ENCODE data around the gene LMOD1. TPM values are rescaled to one million over a fixed set of nuclear protein-coding genes. Genes with fewer than 3 reads are reported as not detected.
A peak's percentile ranks its signal among the peaks of the same experiment; 100 is the strongest.

The LMOD1 gene
- total RNA-seq, 2 experiments from 2014 or later: not detected

DNA sequence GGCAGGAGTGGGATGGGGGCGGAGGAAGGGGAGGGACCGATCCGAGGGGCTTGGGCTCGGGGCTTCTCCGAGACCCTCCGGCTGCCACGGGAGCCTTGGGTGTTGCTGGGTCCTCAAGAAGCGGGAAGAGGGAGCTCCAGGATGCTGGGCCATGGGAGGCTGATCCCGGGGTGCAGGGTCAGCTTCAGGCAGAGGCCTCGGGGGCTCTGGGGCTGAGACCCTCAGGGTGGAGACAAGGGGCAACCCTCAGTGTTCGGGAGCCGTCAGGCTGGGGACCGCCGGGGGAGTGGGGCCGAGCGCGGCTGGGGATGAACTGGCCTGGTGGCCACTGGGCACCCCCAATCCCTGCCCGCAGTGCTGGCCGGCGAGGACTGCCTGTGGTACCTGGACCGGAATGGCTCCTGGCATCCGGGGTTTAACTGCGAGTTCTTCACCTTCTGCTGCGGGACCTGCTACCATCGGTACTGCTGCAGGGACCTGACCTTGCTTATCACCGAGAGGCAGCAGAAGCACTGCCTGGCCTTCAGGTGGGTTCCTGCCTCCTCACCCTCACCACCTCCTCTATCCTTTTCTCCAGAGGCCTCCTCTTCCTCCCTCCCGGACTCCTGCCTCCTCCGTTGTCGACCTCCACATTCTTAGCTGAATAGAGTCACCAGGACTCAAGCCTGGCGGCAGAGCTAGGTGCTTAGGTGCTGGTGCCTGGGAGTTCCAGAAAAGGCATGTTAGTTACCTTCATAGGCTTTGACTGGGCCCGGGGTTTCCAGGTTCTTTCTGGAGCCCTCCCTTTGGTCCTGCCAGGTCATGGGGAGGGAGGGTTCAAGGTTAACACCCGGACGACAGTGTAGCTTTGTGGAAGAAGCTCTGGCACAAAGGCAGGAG, 57.0 kb downstream of the LMOD1 start:
- no peak overlapping the region for H3K27ac Mint-ChIP-seq
- ATAC-seq (no peak), DNase-seq (no peak)
- H3K4me1 Mint-ChIP-seq (ENCODE audit: low read depth): peaks cover 5% of the 10 kb centered on the region
- ChIA-PET POLR2A (no interaction called here), CTCF (interaction anchor here (1.1 kb wide), 1 partner anchor 111 kb away, joined by 4 read pairs; no protein-coding TSS in a partner anchor)
- intact Hi-C loops (cut with micrococcal nuclease): no loop called here
- H3K27me3 Mint-ChIP-seq: peaks cover 48% of the 10 kb centered on the region
- peak overlapping the region; percentile 29 for H3K4me3 Mint-ChIP-seq
- H3K9me3 Mint-ChIP-seq: no peaks in the 10 kb centered on the region
- TF ChIP-seq, protein P1, sequence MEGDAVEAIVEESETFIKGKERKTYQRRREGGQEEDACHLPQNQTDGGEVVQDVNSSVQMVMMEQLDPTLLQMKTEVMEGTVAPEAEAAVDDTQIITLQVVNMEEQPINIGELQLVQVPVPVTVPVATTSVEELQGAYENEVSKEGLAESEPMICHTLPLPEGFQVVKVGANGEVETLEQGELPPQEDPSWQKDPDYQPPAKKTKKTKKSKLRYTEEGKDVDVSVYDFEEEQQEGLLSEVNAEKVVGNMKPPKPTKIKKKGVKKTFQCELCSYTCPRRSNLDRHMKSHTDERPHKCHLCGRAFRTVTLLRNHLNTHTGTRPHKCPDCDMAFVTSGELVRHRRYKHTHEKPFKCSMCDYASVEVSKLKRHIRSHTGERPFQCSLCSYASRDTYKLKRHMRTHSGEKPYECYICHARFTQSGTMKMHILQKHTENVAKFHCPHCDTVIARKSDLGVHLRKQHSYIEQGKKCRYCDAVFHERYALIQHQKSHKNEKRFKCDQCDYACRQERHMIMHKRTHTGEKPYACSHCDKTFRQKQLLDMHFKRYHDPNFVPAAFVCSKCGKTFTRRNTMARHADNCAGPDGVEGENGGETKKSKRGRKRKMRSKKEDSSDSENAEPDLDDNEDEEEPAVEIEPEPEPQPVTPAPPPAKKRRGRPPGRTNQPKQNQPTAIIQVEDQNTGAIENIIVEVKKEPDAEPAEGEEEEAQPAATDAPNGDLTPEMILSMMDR (IDR thresholded peaks at IDR 0.05): no peak
- H3K36me3 Mint-ChIP-seq (ENCODE audit: low read depth): no peaks in the 10 kb centered on the region

DNA sequence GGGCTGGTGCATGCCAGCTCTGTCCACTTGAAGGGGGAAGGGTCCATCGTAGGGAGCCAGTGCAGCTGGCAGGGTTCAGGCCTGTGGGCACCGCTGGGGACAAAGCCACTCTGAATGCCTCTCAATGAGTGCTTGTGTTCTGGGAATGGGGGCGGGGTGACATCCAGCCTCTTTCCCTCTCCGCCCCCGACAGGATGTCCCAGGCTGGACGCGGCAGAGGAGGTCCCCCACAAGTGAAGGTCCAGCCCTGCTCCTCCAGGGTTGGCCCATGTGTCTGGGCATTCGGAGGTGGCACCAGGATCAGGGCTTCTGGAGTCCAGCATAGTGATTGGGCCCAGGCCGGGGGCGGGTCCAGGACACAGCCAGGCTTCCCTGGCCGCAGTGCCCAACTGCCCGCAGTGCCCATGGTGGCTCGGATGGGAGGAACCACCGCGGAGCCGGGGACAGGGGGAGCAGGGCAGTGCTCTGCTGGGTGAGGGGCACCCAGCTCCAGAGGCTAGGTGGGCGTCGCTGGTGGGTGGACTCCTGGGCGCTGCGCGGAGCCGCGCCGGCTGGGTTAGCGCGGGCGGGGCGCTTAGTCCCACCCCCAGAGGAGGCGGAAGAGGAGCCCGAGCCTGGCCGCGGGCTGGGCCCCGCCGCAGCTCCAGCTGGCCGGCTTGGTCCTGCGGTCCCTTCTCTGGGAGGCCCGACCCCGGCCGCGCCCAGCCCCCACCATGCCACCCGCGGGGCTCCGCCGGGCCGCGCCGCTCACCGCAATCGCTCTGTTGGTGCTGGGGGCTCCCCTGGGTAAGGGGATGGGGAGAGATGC, 57.9 kb downstream of the LMOD1 start, which contains the start of gene SHISA4:
TSS of gene SHISA4 (plus strand) at position 617 of the 808 bp plus-strand sequence. CDS start at position 714, 97 bp downstream.
- Mint-ChIP-seq H3K9me3 (no peaks in the 10 kb centered on the region), H3K27me3 (peaks cover 43% of the 10 kb centered on the region), H3K27ac (no peak within 1 kb of the TSS), H3K4me1 (ENCODE audit: low read depth) (peaks cover 9% of the 10 kb centered on the region), H3K4me3 (peak within 1 kb of the TSS; percentile 29), H3K36me3 (ENCODE audit: low read depth) (no peaks in the 10 kb centered on the region)
- ChIA-PET CTCF (interaction anchor here (2.5 to 2.6 kb wide), 2 partner anchors 8 to 11 kb away, joined by 6 to 36 read pairs; no protein-coding TSS in a partner anchor), POLR2A (no interaction called here)
- intact Hi-C loops (cut with micrococcal nuclease): no loop called here
- DNase-seq (peak; percentile 18), ATAC-seq (peak; percentile 76)
- TF ChIP-seq, protein P1 (IDR thresholded peaks at IDR 0.05): no peak

DNA sequence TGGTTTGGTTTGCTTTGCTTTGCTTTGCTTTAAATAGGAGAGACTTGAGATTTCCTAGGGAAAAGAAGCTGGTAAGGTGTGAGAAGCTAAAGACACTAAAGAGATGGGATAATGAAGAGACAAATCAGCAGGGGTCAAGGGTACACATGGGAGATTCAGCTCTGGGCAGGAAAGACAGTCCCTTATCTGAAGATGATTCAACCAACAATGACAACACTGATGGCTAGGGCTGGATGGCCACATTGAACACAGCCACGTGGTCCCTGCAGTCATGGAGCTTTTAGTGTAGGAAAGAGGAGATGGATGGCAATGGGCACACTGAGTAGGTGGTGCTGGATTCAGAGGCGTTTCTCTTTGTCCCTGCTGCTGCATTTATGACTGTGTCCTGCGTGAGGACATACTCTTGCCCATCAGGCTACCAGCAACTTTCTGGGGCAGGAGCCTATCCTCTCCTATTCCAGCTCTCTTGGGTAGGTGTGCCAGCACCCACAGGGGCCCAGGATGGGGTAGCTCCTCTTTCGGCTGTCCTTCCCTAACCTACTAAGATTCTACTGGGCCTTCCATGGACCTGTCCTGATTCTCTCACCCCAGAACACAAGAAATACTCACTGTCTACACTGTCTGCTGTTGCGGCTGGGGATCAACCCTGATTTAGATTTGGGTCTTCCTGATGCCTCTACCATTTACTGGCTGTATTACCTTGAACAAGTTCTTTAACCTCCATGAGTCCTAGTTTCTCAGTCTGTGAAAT, 59.1 kb downstream of the LMOD1 start:
- Mint-ChIP-seq H3K4me3 (no peak overlapping the region), H3K36me3 (ENCODE audit: low read depth) (no peaks in the 10 kb centered on the region), H3K27me3 (peaks cover 37% of the 10 kb centered on the region), H3K4me1 (ENCODE audit: low read depth) (peaks cover 11% of the 10 kb centered on the region), H3K27ac (no peak overlapping the region), H3K9me3 (no peaks in the 10 kb centered on the region)
- ATAC-seq (no peak), DNase-seq (no peak)
- POLR2A ChIA-PET: interaction anchor here (1.3 to 1.5 kb wide), 2 partner anchors 9 to 76 kb away, joined by 3 to 4 read pairs; no protein-coding TSS in a partner anchor
- intact Hi-C loops (cut with micrococcal nuclease): no loop called here
- TF ChIP-seq, protein P1 (IDR thresholded peaks at IDR 0.05): no peak
- CTCF ChIA-PET: interaction anchor here (1.0 to 2.6 kb wide), 6 partner anchors 9 to 84 kb away, joined by 3 to 36 read pairs (median 5); no protein-coding TSS in a partner anchor

DNA sequence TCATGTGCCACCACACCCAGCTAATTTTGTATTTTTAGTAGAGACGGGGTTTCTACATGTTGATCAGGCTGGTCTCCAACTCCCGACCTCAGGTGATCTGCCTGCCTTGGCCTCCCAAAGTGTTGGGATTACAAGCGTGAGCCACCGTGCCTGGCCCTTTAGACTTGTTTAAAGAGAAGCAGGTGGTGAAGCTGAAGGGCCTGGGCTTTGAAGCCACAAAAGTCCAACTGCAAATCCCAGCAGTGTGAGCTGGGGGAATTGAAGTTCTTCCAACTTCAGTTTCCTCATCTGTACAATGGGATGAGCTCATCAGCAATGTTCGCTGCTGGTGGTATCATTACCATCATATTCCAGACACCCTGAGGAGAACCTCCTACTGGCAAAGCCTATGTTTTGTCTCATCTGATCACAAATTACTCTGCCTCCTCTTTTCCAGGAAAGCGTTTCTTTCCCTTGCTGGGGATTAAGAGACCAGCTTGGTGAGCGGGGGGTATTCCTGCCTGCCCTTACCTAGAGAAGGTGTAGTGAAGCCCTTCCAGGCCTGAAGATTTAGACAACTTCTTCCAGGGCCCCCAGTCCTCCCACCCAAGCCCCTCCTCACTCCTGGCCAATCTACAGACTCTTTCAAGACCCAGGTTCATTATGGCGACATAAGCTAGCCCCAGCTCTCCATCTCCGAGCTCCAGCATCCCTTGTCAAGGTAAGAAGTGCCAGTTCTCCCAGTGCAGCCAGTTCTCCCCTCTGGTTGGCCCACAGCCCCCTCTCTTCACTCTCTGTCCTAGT, 60.1 kb downstream of the LMOD1 start:
- no peak overlapping the region for H3K27ac Mint-ChIP-seq
- no peaks in the 10 kb centered on the region for H3K36me3 Mint-ChIP-seq (ENCODE audit: low read depth)
- ATAC-seq (no peak), DNase-seq (no peak)
- POLR2A ChIA-PET: interaction anchor here (0.6 to 1.5 kb wide), 4 partner anchors 8 to 77 kb away, joined by 3 to 4 read pairs (median 3); no protein-coding TSS in a partner anchor
- peaks cover 30% of the 10 kb centered on the region for H3K27me3 Mint-ChIP-seq
- CTCF ChIA-PET: interaction anchor here (1.0 to 2.6 kb wide), 6 partner anchors 8 to 85 kb away, joined by 3 to 36 read pairs (median 5); no protein-coding TSS in a partner anchor
- peaks cover 11% of the 10 kb centered on the region for H3K4me1 Mint-ChIP-seq (ENCODE audit: low read depth)
- intact Hi-C loops (cut with micrococcal nuclease): no loop called here
- no peaks in the 10 kb centered on the region for H3K9me3 Mint-ChIP-seq
- no peak overlapping the region for H3K4me3 Mint-ChIP-seq
- TF ChIP-seq, protein P1 (IDR thresholded peaks at IDR 0.05): no peak

Measured in activated CD8-positive, alpha-beta T cell treated with anti-CD3 and anti-CD28 coated beads for 36 hours (primary cell).